Breast epithelium (tissue), 3 donors: Measurements from ENCODE around the gene SMIM20.

ENCODE experiments used
- POLR2A ChIP-seq: fragments of 450-650 bp; IDR thresholded peaks from one replicate; pipeline ENCODE4 v1.6.1; 2016; ENCODE audit warnings: antibody characterized with exemption, mild to moderate bottlenecking, moderate library complexity
- POLR2AphosphoS5 ChIP-seq, 3 donors: sonication (generic); formaldehyde crosslinking; IDR thresholded peaks; one replicate each; pipeline ENCODE4 v1.6.1; 2017; ENCODE audit warnings: antibody characterized with exemption in 3 of 3

DNA sequence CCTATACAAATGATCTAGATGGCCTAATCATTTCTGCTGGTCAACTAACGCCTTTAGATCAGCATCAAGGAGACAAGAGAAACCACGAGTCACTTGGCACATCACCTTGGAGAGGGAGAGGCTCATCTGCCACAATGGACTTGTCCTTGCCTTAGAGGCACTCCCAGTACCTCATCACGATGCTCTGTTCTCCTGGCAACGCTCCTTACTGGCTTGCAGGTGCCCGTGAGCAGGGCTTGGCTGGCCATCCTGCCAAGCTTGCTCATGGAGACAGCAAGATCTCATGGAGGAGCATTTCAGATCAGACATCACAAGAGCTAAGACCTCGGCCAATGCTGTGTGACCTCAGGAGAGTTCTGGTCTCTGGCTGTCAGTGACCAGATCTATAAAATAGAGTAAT, 2.7 kb upstream of the SMIM20 start:
- TF ChIP-seq POLR2AphosphoS5 (IDR thresholded peaks at IDR 0.05) (no peak), POLR2A (no peak)
